SK-N-SH (cell line): Measurements from ENCODE around the gene PROSER1. TPM values are rescaled to one million over a fixed set of nuclear protein-coding genes. Genes with fewer than 3 reads are reported as not detected.

Experiments
- CTCF ChIA-PET: fragments of 300-600, 350-600 bp; formaldehyde crosslinking; extraction: SDS; loops from one replicate; lab custom pipeline; 2021; lab: Yijun Ruan, JAX
- POLR2A ChIA-PET: fragments of 350-600 bp; sonication (Branson Sonifier 250); formaldehyde crosslinking; extraction: SDS; loops from one replicate; lab custom pipeline; 2020; ENCODE audit warnings: antibody characterized with exemption, inconsistent platforms; lab: Yijun Ruan, JAX
- DNase-seq: peaks from one replicate; pipeline ENCODE4 v3.0.0; 2012
- H2AFZ ChIP-seq: fragments of 200-600 bp; sonication (generic); 2 replicates; pipeline ENCODE4 v1.8.1; 2016; ENCODE audit warnings: antibody characterized with exemption, mild to moderate bottlenecking, low read depth
- H3F3A ChIP-seq: fragments of 200-600 bp; sonication (generic); replicated peaks from 2 replicates; pipeline ENCODE3; 2016; ENCODE audit warnings: antibody characterized with exemption, mild to moderate bottlenecking; ENCODE audit not compliant: insufficient read depth
- H3K27ac ChIP-seq, 2 experiments: fragments of 200-500 bp in 1 of 2; fragments of 200-600 bp in 1 of 2; sonication (Bioruptor generic) in 1 of 2; sonication (generic), shearing (Covaris generic) in 1 of 2; 2 replicates each; pipeline versions ENCODE4 v1.5.1 to v1.6.1; 2014 to 2016; ENCODE audit warnings: low read depth in 2 of 2, inconsistent platforms in 1 of 2, low read length in 1 of 2, mild to moderate bottlenecking in 1 of 2, mixed read lengths in 1 of 2
- H3K27me3 ChIP-seq: fragments of 200-600 bp; sonication (generic), shearing (Covaris generic); 2 replicates; pipeline ENCODE4 v1.6.1; 2016; ENCODE audit warnings: mixed run types; ENCODE audit not compliant: insufficient read depth
- H3K36me3 ChIP-seq, 2 experiments: fragments of 200-500 bp in 1 of 2; fragments of 200-600 bp in 1 of 2; sonication (Bioruptor generic) in 1 of 2; sonication (generic) in 1 of 2; replicated peaks in 1 of 2; 2 replicates each; pipeline versions ENCODE3 to v1.5.1; 2014 to 2016; ENCODE audit warnings: low read length in 1 of 2, mild to moderate bottlenecking in 1 of 2; ENCODE audit not compliant: insufficient read depth in 2 of 2, control insufficient read depth in 1 of 2
- H3K4me1 ChIP-seq, 2 experiments: fragments of 200-500 bp in 1 of 2; fragments of 200-600 bp in 1 of 2; sonication (Bioruptor generic) in 1 of 2; sonication (generic), shearing (Covaris generic) in 1 of 2; 2 replicates each; pipeline versions ENCODE4 v1.5.1 to v1.6.1; 2014 to 2016; ENCODE audit warnings: low read depth in 1 of 2, low read length in 1 of 2, mixed run types in 1 of 2; ENCODE audit not compliant: insufficient read depth in 2 of 2, control insufficient read depth in 1 of 2
- H3K4me2 ChIP-seq: fragments of 200-600 bp; sonication (generic), shearing (Covaris generic); 2 replicates; pipeline ENCODE4 v1.6.1; 2017; ENCODE audit warnings: mixed run types
- H3K4me3 ChIP-seq, 2 experiments: fragments of 200-500 bp in 1 of 2; fragments of 200-600 bp in 1 of 2; sonication (Bioruptor generic) in 1 of 2; sonication (generic), shearing (Covaris generic) in 1 of 2; 2 replicates each; pipeline versions ENCODE4 v1.5.1 to v1.8.1; 2014 to 2016; ENCODE audit warnings: low read depth in 2 of 2, inconsistent platforms in 1 of 2, low read length in 1 of 2, mild to moderate bottlenecking in 1 of 2, mixed read lengths in 1 of 2, moderate library complexity in 1 of 2
- H3K79me2 ChIP-seq: fragments of 200-600 bp; sonication (generic); 2 replicates; pipeline ENCODE4 v1.8.1; 2017; ENCODE audit warnings: mild to moderate bottlenecking; ENCODE audit not compliant: insufficient read depth
- H3K9ac ChIP-seq: fragments of 200-600 bp; sonication (generic); 2 replicates; pipeline ENCODE4 v1.6.1; 2017; ENCODE audit warnings: mixed run types
- H3K9me2 ChIP-seq: fragments of 200-600 bp; sonication (generic); 2 replicates; pipeline ENCODE4 v1.6.1; 2017; ENCODE audit warnings: mixed run types
- H3K9me3 ChIP-seq: fragments of 200-600 bp; sonication (generic); 2 replicates; pipeline ENCODE4 v1.6.1; 2017; ENCODE audit warnings: mixed run types, mild to moderate bottlenecking, moderate library complexity
- H4K20me1 ChIP-seq: fragments of 200-600 bp; sonication (generic); 2 replicates; pipeline ENCODE4 v1.6.1; 2017; ENCODE audit warnings: mild to moderate bottlenecking, mixed run types; ENCODE audit not compliant: insufficient read depth
- FOXJ3 ChIP-seq: sonication (generic); formaldehyde crosslinking; IDR thresholded peaks from 2 replicates; pipeline ENCODE4 v1.5.1; 2020; ENCODE audit warnings: mild to moderate bottlenecking, missing genetic modification reagents
- IRF3 ChIP-seq: fragments of 150-350 bp; IDR thresholded peaks from 2 replicates; pipeline ENCODE4 v1.6.1; 2016; ENCODE audit warnings: mild to moderate bottlenecking, low read depth, low read length
- NFIC ChIP-seq: IDR thresholded peaks from 2 replicates; pipeline ENCODE4 v1.4.0; 2012; ENCODE audit warnings: borderline replicate concordance
- PBX3 ChIP-seq: IDR thresholded peaks from 2 replicates; pipeline ENCODE4; 2012
- REST ChIP-seq: IDR thresholded peaks from 2 replicates; pipeline ENCODE4 v1.6.1; 2012; ENCODE audit warnings: mild to moderate bottlenecking, low read depth, low read length, moderate library complexity
- USF1 ChIP-seq: IDR thresholded peaks from 2 replicates; pipeline ENCODE4 v1.4.0; 2012; ENCODE audit warnings: low read depth, borderline replicate concordance
- ZBTB33 ChIP-seq: IDR thresholded peaks from 2 replicates; pipeline ENCODE4 v1.4.0; 2012; ENCODE audit warnings: low read depth, borderline replicate concordance
- WGBS: methylation state at CpG from one replicate; pipeline ENCODE4 v1.1.6; 2017; ENCODE audit warnings: low lambda C conversion rate; 5-methylcytosine and 5-hydroxymethylcytosine counted together
- polyA plus RNA-seq, 3 experiments: library from polyadenylated mRNA; depleted of rRNA; stranded (reverse); fragments of >200 nt; gene quantifications; 2 replicates each; pipeline ENCODE4 v1.2.3, GENCODE V29; 2012

The PROSER1 gene
- polyA plus RNA-seq, 1 of the 3 experiments (the other 2 are of a cell fraction), result 14.8 TPM

GRCh38 chr13:39044536-39044935 lies 6.6 kb upstream of the PROSER1 start:
- H3K9me3 ChIP-seq, result no peaks in the 10 kb centered on the region
- H3K27ac ChIP-seq, result no peak overlapping the region
- TF ChIP-seq FOXJ3 (CRISPR knock-in tag) (no peak), IRF3 (no peak), USF1 (no peak), PBX3 (no peak), ZBTB33 (no peak), NFIC (no peak), REST (no peak)
- TF ChIP-seq, all 33 proteins: peak for 0
- no peak overlapping the region for H3K4me3 ChIP-seq
- 97% methylated on average over 3 of the region's 3 CpGs for WGBS
- H3F3A ChIP-seq, result no peaks in the 10 kb centered on the region
- H3K79me2 ChIP-seq, result peaks cover 3% of the 10 kb centered on the region
- H3K4me1 ChIP-seq, result peaks cover 0 to 4% of the 10 kb centered on the region in 2 experiments; a peak in 2 of 4 replicates
- no peak overlapping the region for H3K9ac ChIP-seq
- H2AFZ ChIP-seq, result no peak overlapping the region
- H3K27me3 ChIP-seq, result no peaks in the 10 kb centered on the region
- ChIA-PET POLR2A (no interaction called here), CTCF (no interaction called here)
- peaks cover 0 to 18% of the 10 kb centered on the region in 2 experiments for H3K36me3 ChIP-seq
- no peaks in the 10 kb centered on the region for H3K9me2 ChIP-seq
- H4K20me1 ChIP-seq, result no peaks in the 10 kb centered on the region
- no peak overlapping the region for H3K4me2 ChIP-seq
- no peak for DNase-seq
